KOPT-K1 (cell line): ENCODE measurements around the gene TRIO.

Experiments used
- H3K27ac ChIP-seq: fragments of 200-600 bp; sonication (generic); 2 replicates; pipeline ENCODE4 v1.5.1; 2016; ENCODE audit warnings: antibody characterized with exemption, mild to moderate bottlenecking, low read depth, low read length; ENCODE audit not compliant: poor library complexity, severe bottlenecking
- H3K36me3 ChIP-seq: fragments of 200-600 bp; sonication (generic); 2 replicates; pipeline ENCODE4 v1.5.1; 2017; ENCODE audit warnings: antibody characterized with exemption, mild to moderate bottlenecking, low read length, moderate library complexity; ENCODE audit not compliant: insufficient read depth
- H3K9me3 ChIP-seq: fragments of 200-600 bp; sonication (generic); 2 replicates; pipeline ENCODE4 v1.5.1; 2017; ENCODE audit warnings: antibody characterized with exemption, low read length, mild to moderate bottlenecking; ENCODE audit not compliant: insufficient read depth, poor library complexity, severe bottlenecking

The TRIO gene

DNA sequence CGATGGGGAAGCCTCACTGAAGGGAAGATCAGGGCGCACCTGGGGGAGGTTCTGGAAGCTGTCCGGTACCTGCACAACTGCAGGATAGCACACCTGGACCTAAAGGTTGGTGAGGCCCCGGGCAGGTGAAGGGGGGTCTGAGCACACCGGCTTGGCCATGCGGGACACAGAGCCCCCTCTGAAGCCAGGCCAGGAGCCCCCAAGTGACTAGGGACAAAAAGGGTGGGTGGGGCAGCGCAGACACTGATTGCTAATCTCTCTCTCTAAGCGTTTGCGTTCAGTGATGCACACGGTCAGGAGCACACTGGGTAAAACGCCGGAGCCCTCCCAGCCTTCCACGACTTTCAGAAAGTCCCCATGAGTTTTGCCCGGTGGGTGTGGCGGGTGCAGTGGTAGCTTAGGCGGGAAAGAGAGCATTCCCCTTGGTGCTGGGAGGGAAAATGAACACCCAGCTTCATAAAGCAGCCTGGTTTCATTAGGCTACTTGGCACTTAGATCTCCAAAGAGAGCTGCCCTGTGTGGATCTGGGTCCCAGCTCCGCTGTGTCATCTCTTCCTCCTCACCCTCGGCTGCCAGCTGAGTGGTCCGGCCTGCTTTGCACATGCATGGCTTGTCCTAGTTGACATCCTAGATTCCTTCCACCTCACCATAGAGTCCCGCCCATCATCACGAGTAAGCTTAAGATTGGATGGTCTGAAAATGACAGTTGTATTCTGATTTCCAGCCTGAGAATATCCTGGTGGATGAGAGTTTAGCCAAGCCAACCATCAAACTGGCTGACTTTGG lies 364.2 kb downstream of the TRIO start:
- H3K36me3 ChIP-seq, result no peaks in the 10 kb centered on the region
- no peak overlapping the region for H3K27ac ChIP-seq
- H3K9me3 ChIP-seq, result no peaks in the 10 kb centered on the region

DNA sequence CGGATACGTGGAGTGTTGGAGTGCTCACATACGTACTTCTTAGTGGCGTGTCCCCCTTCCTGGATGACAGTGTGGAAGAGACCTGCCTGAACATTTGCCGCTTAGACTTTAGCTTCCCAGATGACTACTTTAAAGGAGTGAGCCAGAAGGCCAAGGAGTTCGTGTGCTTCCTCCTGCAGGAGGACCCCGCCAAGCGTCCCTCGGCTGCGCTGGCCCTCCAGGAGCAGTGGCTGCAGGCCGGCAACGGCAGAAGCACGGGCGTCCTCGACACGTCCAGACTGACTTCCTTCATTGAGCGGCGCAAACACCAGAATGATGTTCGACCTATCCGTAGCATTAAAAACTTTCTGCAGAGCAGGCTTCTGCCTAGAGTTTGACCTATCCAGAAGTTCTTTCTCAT lies 364.9 kb downstream of the TRIO start:
- no peaks in the 10 kb centered on the region for H3K9me3 ChIP-seq
- H3K36me3 ChIP-seq, result no peaks in the 10 kb centered on the region
- no peak overlapping the region for H3K27ac ChIP-seq

DNA sequence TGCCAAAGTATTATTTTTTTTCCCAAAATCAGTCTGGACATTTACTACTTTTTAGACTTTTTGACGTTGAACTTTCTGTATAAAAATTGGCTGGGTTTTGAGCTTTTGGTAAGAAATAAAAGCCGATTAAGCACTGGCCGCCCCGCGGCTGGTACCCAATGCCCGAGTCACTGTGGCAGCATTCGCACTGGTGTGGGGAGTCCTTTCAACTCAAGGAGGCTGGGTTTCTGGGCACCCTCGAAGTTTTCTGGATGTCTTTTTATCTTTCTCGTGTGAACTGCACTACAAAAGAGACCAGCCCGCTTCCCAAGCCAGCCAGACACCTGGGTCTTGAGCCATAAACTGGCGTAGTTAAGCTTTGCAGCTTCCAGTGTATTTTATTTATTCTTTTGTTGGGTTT lies 366.4 kb downstream of the TRIO start:
- no peak overlapping the region for H3K27ac ChIP-seq
- no peaks in the 10 kb centered on the region for H3K9me3 ChIP-seq
- no peaks in the 10 kb centered on the region for H3K36me3 ChIP-seq

DNA sequence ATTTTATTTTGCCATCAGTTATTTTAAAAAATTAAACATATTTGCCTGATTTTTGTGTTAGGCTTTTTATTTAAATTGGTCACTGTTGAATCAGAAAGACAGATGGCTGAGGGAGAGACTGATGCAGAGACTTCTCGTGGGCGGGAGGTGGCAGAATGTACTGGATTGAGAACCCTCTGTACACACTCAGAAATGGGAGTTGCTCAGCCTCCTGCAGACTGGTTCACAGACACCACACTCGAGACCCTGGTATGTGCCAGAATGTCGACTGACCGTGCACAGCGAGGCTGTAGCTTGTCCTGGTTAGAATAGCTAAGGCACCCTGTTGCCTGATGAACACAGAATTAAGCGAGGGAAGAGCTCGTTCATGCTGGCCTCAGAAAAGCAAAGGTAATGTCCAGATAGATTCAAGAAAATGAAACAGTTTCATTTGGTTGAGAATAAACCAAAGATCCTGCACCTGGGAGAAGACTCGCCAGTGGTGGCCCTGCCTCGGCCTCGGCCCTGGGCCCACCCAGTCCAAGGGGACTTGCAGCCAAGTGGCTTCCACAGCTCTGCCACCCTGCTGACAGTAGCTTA lies 367.1 kb downstream of the TRIO start:
- H3K36me3 ChIP-seq, result no peaks in the 10 kb centered on the region
- H3K27ac ChIP-seq, result no peak overlapping the region
- H3K9me3 ChIP-seq, result no peaks in the 10 kb centered on the region

DNA sequence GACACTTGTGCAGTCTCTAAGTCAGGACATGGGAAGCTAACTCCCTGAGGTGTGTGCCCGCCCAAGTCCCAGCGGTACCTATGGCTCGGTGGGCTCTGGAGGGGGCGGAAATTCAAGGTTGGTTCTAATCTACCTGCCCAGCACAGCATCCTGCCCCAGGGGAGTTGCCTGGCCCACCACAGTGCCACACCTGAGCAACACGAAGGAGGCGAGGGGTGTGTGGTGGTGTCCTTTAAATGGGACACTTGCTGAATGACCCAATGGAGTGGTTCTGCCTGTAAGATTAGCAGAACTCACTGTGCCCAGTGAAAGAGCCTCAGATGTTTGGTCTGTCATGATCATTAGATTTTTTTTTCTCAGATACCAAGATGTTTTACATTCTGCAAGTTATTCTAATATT lies 367.7 kb downstream of the TRIO start:
- H3K36me3 ChIP-seq, result no peaks in the 10 kb centered on the region
- no peak overlapping the region for H3K27ac ChIP-seq
- H3K9me3 ChIP-seq, result no peaks in the 10 kb centered on the region

GRCh38 chr5:14512574-14512973 lies 369.4 kb downstream of the TRIO start:
- H3K27ac ChIP-seq, result no peak overlapping the region
- H3K9me3 ChIP-seq, result no peaks in the 10 kb centered on the region
- no peaks in the 10 kb centered on the region for H3K36me3 ChIP-seq

- no peaks in the 10 kb centered on the region for H3K9me3 ChIP-seq
- no peak overlapping the region for H3K27ac ChIP-seq
- no peaks in the 10 kb centered on the region for H3K36me3 ChIP-seq
Measured at GRCh38 chr5:14513266-14513665, 370.1 kb downstream of the TRIO start.

DNA sequence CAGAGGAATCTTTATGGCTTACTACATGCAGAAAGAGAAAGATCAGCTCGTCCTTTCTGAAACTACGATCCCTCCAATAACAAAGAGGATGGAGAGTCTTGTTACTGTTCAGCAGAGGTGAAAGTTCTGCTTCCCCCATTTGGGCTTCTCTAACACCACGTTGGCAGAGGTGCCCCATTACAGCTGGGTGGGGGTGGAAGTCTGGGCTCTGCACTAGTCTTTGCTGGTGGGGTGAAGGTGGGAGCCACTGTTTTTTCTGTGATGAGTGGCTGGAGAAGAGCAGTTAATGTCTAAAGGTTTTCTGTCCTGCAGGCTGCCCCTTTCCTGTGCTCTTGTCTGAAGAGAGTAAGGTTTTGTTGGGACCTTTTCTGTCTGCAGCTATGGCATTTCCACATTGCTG lies 373.8 kb downstream of the TRIO start:
- no peaks in the 10 kb centered on the region for H3K9me3 ChIP-seq
- no peak overlapping the region for H3K27ac ChIP-seq
- H3K36me3 ChIP-seq, result no peaks in the 10 kb centered on the region

DNA sequence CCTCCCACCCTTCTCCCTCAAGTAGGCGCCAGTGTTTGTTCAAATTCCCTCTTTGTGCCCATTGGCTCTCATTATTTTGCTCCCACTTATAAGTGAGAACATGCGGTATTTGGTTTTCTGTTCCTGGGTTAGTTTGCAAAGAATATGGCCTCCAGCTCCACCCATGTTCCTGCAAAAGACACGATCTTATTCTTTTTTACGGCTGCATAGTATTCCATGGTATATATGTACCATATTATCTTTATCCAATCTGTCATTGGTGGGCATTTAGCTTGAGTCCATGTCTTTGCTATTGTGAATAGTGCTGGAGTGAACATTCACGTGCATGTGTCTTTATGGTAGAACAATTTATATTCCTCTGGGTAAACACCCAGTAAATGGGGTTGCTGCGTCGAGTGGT lies 375.5 kb downstream of the TRIO start:
- H3K9me3 ChIP-seq, result no peaks in the 10 kb centered on the region

DNA sequence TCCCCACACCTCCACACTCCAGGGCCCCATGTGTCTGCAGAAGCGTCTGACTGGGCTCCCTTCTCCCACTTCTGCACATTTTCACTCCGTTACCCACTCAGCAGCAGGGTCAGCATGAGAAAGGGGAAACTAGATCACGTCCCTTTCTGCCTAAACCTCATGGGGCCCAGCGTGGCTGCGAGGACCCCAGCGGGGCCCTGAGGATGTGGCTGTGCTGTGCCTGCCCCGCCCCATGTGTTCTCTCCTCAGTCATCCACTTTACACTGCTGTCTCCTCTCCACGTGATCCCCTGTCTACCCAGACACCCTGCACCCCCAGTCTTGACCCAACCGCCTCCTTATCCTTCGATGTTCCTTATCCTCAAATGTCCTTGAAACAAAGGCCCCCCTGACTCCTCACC lies 378.6 kb downstream of the TRIO start:
- no peaks in the 10 kb centered on the region for H3K36me3 ChIP-seq
- H3K27ac ChIP-seq, result no peak overlapping the region
- H3K9me3 ChIP-seq, result no peaks in the 10 kb centered on the region

More for the DNA sequence above, 375.5 kb downstream of the TRIO start:
- H3K27ac ChIP-seq, result no peak overlapping the region
- no peaks in the 10 kb centered on the region for H3K36me3 ChIP-seq

GRCh38 chr5:14522721-14523120 lies 379.6 kb downstream of the TRIO start:
- H3K27ac ChIP-seq, result no peak overlapping the region

DNA sequence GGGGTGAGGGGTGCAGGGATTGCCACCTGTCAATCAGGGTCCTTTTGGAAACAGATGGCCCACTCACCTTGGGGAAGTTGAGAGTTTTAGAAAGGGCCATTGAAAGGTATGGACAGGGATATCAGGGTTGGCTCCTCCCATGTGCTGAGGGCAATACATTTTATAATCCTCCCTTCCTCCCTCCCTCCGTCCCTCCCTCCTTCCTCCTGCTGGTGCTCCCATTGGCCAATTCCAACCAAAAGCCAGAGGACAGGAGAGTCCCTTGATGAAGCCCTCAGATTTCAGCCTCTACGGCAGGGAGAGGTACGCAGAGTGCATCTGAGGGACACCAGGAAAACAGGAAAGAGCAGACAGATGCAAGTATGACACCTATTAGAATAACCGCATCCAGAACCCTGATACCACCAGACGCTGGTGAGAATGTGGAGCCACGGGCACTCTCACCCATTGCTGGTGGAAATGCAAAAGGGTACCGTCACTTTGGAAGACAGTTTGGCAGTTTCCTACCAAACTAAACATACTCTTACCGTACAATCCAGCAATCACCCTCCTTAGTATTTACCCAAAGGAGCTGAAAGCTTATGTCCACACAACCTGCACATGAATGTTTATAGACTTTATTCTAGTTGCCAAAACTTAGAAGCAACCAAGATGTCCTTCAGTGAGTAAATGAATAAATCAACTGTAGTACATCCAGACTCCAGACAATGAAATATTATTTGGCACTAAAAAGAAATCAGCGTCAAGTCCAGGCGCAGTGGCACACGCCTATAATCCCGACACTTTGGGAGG lies 380.3 kb downstream of the TRIO start:
- Histone ChIP-seq H3K9me3 (no peaks in the 10 kb centered on the region), H3K27ac (no peak overlapping the region), H3K36me3 (no peaks in the 10 kb centered on the region)

More at GRCh38 chr5:14522721-14523120, 379.6 kb downstream of the TRIO start:
- H3K36me3 ChIP-seq, result no peaks in the 10 kb centered on the region
- H3K9me3 ChIP-seq, result no peaks in the 10 kb centered on the region

DNA sequence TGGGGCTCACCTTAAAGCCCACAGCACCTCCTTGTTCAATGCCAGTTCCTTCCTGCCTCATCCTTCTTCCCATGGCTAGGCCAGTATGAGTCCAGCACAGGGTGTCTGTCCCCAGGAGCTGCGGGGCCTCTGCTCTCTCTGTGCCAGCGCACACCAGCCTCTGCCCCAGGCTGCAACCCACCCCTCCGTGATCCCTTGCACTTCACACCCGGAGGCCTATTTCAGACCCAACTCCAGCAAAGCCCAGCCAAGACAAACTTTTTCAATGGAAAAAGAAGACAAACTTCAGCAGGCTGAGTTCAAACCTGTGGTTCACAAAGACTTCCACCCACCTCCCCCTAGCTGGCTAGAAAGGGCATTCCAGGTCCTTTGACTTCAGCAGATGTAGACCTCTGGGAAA lies 382.3 kb downstream of the TRIO start:
- Histone ChIP-seq H3K36me3 (no peaks in the 10 kb centered on the region), H3K27ac (no peak overlapping the region), H3K9me3 (no peaks in the 10 kb centered on the region)

GRCh38 chr5:14526493-14526892 lies 383.4 kb downstream of the TRIO start:
- no peaks in the 10 kb centered on the region for H3K9me3 ChIP-seq
- H3K36me3 ChIP-seq, result no peaks in the 10 kb centered on the region

DNA sequence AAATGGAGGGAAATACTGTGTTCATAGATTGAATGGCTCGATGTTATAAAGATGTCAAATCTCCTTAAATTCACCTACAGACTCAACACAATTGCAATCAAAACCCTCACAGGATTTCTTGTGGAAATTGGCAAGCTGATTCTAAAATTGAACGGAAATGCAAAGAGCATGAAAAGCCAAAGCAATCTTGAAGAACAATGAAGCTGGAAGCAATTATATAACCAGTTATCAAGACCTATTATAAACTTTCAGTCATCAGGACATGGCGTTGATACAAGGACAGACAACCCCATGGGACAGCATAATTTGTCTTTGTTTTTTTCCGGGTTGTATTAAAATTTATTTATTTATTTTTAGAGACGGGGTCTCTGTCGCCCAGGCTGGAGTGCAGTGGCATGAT lies 385.0 kb downstream of the TRIO start:
- Histone ChIP-seq H3K27ac (no peak overlapping the region), H3K36me3 (no peaks in the 10 kb centered on the region), H3K9me3 (no peaks in the 10 kb centered on the region)

More at GRCh38 chr5:14526493-14526892, 383.4 kb downstream of the TRIO start:
- H3K27ac ChIP-seq, result no peak overlapping the region
